ENCODE measurements around the gene FCGR3A.
"Not testable (repeated sequence)": the region's sequence is repeated elsewhere in the genome, so short reads cannot be mapped to it uniquely, and the experiment has no call there.

GRCh38 chr1:161576676-161577075, 27.1 kb upstream of the FCGR3A start:
- not testable (repeated sequence) for TF ChIP-seq CTCF, POLR2A (IDR thresholded peaks at IDR 0.05)
